Calu3 (cell line): ENCODE results near the gene ATXN2. TPM values are rescaled to one million over a fixed set of nuclear protein-coding genes. Genes with fewer than 3 reads are reported as not detected.
A peak's percentile ranks its signal among the peaks of the same experiment; 100 is the strongest.

Experiments
- BruUV-seq: library from RNA; stranded (reverse); fragments of 400-500 nt; replicated peaks from 2 replicates; lab custom pipeline; 2021; lab: Mats Ljungman, UMichigan
- CTCF ChIA-PET: fragments of 300-600 bp; sonication (Branson Sonifier 250); formaldehyde crosslinking; loops from one replicate; lab custom pipeline; 2022; ENCODE audit warnings: antibody characterized with exemption; lab: Charles Lee
- DNase-seq: peaks from one replicate; pipeline ENCODE4 v3.0.0; 2022
- H3K27ac Mint-ChIP-seq: one replicate; pipeline ENCODE4 v1.8.0; 2022; ENCODE audit warnings: mixed read lengths; ENCODE audit not compliant: unreplicated experiment
- H3K27me3 Mint-ChIP-seq: one replicate; pipeline ENCODE4 v1.8.0; 2022; ENCODE audit warnings: mixed read lengths; ENCODE audit not compliant: unreplicated experiment
- H3K36me3 Mint-ChIP-seq: one replicate; pipeline ENCODE4 v1.8.0; 2022; ENCODE audit warnings: mild to moderate bottlenecking, moderate library complexity, mixed read lengths; ENCODE audit not compliant: insufficient read depth, unreplicated experiment
- H3K4me1 Mint-ChIP-seq: one replicate; pipeline ENCODE4 v1.8.0; 2022; ENCODE audit warnings: mild to moderate bottlenecking, low read depth, mixed read lengths; ENCODE audit not compliant: unreplicated experiment
- H3K4me3 Mint-ChIP-seq: one replicate; pipeline ENCODE4 v1.8.0; 2022; ENCODE audit warnings: mild to moderate bottlenecking, low read depth, moderate library complexity, mixed read lengths; ENCODE audit not compliant: unreplicated experiment
- H3K9me3 Mint-ChIP-seq: one replicate; pipeline ENCODE4 v1.8.0; 2022; ENCODE audit warnings: low read depth, mixed read lengths; ENCODE audit not compliant: unreplicated experiment
- intact Hi-C: fragments of 100-400 bp; cut with micrococcal nuclease; formaldehyde crosslinking; loops from one replicate; pipeline ENCODE4 v1.10.0; 2022; ENCODE audit not compliant: unreplicated experiment
- total RNA-seq: library from RNA; stranded (reverse); gene quantifications from 2 replicates; pipeline ENCODE4 v1.2.3, GENCODE V29; 2022
- TF ChIP-seq, protein P1 (sequence below): fragments of 200-600 bp; IDR thresholded peaks from one replicate; pipeline ENCODE4 v1.8.0; 2022; ENCODE audit warnings: antibody characterized with exemption; ENCODE audit not compliant: unreplicated experiment

The ATXN2 gene
- total RNA-seq, 1 experiment from 2014 or later = 123 TPM

DNA sequence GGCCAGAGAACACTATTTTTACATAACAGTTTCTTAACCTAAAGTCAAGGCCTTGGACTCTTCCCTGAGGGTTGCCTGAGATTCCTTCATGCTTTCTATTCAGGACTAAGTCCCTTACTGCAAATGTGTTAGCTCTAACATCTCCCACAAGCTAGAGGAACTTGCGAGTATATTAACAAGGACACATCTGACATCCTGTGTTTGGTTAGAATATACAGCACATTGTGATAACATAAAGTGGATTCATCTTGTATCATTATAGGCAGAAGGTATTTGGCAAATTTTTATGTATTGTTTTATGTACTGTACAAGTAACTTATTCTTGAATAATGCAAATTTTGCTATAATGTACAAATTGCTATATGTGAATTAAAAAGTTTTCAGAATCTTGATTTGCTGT lies 147.9 kb downstream of the ATXN2 start:
- Mint-ChIP-seq H3K4me3 (no peak overlapping the region), H3K4me1 (no peaks in the 10 kb centered on the region), H3K9me3 (no peaks in the 10 kb centered on the region), H3K36me3 (peaks cover 73% of the 10 kb centered on the region), H3K27ac (no peak overlapping the region), H3K27me3 (no peaks in the 10 kb centered on the region)
- intact Hi-C loops = loop anchor here (1.0 kb wide), 3 partner anchors 48 to 120 kb away; no protein-coding TSS in a partner anchor
- BruUV-seq = no TSS peak
- DNase-seq = no peak
- CTCF ChIA-PET = interaction anchor here (0.8 to 2.2 kb wide), 9 partner anchors 13 to 223 kb away, joined by 3 to 52 read pairs (median 4); partner anchors contain the start of genes PHETA1 and SH2B3
- TF ChIP-seq, protein P1, sequence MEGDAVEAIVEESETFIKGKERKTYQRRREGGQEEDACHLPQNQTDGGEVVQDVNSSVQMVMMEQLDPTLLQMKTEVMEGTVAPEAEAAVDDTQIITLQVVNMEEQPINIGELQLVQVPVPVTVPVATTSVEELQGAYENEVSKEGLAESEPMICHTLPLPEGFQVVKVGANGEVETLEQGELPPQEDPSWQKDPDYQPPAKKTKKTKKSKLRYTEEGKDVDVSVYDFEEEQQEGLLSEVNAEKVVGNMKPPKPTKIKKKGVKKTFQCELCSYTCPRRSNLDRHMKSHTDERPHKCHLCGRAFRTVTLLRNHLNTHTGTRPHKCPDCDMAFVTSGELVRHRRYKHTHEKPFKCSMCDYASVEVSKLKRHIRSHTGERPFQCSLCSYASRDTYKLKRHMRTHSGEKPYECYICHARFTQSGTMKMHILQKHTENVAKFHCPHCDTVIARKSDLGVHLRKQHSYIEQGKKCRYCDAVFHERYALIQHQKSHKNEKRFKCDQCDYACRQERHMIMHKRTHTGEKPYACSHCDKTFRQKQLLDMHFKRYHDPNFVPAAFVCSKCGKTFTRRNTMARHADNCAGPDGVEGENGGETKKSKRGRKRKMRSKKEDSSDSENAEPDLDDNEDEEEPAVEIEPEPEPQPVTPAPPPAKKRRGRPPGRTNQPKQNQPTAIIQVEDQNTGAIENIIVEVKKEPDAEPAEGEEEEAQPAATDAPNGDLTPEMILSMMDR = no peak

- Mint-ChIP-seq H3K4me1 (no peaks in the 10 kb centered on the region), H3K36me3 (peaks cover 75% of the 10 kb centered on the region), H3K27ac (no peak overlapping the region), H3K27me3 (no peaks in the 10 kb centered on the region), H3K4me3 (no peak overlapping the region), H3K9me3 (no peaks in the 10 kb centered on the region)
- CTCF ChIA-PET = interaction anchor here (1.1 to 2.1 kb wide), 5 partner anchors 31 to 81 kb away, joined by 3 to 33 read pairs (median 4); partner anchors contain the start of gene SH2B3
- no TSS peak for BruUV-seq
- intact Hi-C loops = loop anchor here (1.0 kb wide), 3 partner anchors 47 to 119 kb away; no protein-coding TSS in a partner anchor
- TF ChIP-seq, protein P1 = no peak
- no peak for DNase-seq
These were observed 148.4 kb downstream of the ATXN2 start for GRCh38 chr12:111450676-111451075.

DNA sequence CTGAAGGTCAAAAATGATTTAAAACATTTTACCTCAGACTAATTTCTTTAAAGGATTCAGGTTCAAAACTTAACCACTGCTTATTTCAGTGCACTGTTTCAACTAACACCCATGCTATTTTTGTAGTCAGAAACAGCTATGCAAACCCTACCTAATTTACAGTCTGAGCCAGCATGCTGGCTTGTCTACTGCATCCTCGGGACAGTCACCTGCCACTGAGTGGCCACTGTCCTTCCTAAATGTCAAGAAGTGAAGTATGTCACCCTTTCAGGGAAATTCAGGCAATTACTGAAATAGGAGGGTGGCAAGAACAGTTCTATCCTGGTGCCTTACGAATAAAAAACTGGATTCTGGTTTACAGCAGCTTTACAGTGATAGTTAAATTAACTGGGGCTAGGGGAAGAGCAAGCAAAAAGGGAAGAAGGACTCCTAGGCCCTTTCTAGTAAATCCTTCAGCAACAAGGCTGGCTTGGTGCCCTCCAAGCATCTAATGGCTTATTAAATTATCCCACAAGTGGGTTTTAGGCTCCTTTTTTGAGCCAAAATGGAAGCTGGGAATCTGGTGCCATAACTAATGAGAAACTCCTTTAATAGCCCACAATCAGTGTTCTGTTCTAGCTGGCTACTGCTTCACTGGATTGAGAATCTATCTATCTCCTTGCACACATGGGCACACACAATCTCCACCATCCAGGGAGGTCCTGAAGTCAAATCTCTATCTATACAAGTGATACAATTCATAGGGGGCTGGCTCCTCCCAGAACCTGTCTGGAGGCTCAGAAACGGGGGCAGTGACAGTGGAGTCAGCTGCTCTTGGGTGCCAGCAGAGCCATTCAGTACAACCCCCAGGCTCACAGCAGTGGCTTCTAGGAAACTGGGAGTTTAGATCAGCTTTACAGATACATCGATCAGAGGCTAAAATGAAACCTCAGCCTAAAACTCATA lies 150.0 kb downstream of the ATXN2 start:
- BruUV-seq = TSS peak; percentile 29
- Mint-ChIP-seq H3K9me3 (no peaks in the 10 kb centered on the region), H3K36me3 (peaks cover 76% of the 10 kb centered on the region), H3K27me3 (no peaks in the 10 kb centered on the region), H3K4me3 (no peak overlapping the region), H3K4me1 (no peaks in the 10 kb centered on the region), H3K27ac (peak overlapping the region; percentile 45)
- CTCF ChIA-PET = interaction anchor here (0.6 to 1.1 kb wide), 2 partner anchors 28 to 52 kb away, joined by 3 read pairs; no protein-coding TSS in a partner anchor
- TF ChIP-seq, protein P1 = no peak
- DNase-seq = no peak
- intact Hi-C loops = no loop called here

DNA sequence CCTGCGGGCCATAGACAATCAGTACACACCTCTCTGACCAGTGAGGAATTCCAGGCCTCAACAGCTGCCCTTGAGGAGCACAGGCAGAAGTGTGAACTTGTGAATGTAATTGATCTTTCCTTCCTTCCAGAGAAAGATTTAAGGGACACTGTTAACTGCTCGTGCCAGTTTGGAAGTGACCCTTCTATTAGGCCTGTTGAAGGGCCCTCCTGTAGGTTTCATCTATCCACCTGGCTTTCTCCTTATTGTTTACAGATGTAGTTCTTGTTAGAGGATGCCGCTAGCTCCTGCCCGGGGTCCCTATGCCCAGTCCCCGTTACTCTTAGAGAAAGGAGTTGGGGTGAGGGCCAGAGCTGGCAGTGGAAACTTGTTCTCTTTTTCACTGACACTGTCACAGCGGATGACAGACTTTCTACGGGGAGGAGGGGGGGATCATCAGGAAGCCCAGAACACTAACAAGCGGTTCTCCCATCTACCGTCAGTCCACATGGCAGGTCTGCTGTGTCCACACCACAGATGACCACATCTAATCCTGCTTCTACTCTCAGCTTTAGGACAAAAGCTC lies 150.8 kb downstream of the ATXN2 start:
- DNase-seq = no peak
- Mint-ChIP-seq H3K4me1 (no peaks in the 10 kb centered on the region), H3K36me3 (peaks cover 72% of the 10 kb centered on the region), H3K27me3 (no peaks in the 10 kb centered on the region), H3K27ac (peak overlapping the region; percentile 45), H3K4me3 (no peak overlapping the region), H3K9me3 (no peaks in the 10 kb centered on the region)
- TF ChIP-seq, protein P1 = no peak
- intact Hi-C loops = no loop called here
- CTCF ChIA-PET = interaction anchor here (1.1 kb wide), 1 partner anchor 51 kb away, joined by 3 read pairs; no protein-coding TSS in a partner anchor
- BruUV-seq = no TSS peak
